Transverse colon (tissue), 4 donors: ENCODE results near the gene WSCD2.

Experiments used
- EP300 ChIP-seq: sonication (generic); formaldehyde crosslinking; IDR thresholded peaks from one replicate; pipeline ENCODE4 v1.6.1; 2017; ENCODE audit warnings: antibody characterized with exemption, low read depth
- POLR2A ChIP-seq: fragments of 450-650 bp; IDR thresholded peaks from one replicate; pipeline ENCODE4 v1.6.1; 2016; ENCODE audit warnings: antibody characterized with exemption, mild to moderate bottlenecking, moderate library complexity
- POLR2AphosphoS5 ChIP-seq, 3 donors: sonication (generic); formaldehyde crosslinking; IDR thresholded peaks; one replicate each; pipeline ENCODE4 v1.6.1; 2016; ENCODE audit warnings: antibody characterized with exemption in 3 of 3
- TF ChIP-seq, protein P1 (sequence below), 5 experiments: fragments of 200-600 bp in 3 of 5; fragments of 450-650 bp in 2 of 5; sonication (generic) in 3 of 5; IDR thresholded peaks; 1 replicate in 2 of 5; 2 replicates in 3 of 5; pipeline ENCODE4 v1.5.1; 2016 to 2017; ENCODE audit warnings: antibody characterized with exemption in 5 of 5, inconsistent platforms in 3 of 5, mild to moderate bottlenecking in 2 of 5, moderate library complexity in 1 of 5

DNA sequence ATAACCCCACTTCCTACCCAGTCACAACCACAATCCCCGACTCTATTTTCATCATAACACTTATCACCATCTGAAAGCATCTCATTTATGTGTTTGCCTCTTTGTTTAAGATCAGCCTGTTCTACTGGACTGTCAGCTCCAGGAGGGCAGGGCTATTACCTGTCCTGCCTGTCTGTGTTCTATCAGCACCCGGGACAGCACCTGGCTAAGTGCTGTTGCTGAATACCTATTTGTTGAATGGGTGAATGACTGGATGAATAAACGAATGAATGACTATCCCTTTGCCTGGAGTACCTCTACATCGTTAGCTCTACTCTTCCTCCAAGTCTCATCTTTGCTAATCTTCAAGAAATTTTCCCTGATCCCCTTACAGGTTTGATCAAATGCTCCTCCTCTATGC, 69.0 kb downstream of the WSCD2 start:
- TF ChIP-seq, protein P1, sequence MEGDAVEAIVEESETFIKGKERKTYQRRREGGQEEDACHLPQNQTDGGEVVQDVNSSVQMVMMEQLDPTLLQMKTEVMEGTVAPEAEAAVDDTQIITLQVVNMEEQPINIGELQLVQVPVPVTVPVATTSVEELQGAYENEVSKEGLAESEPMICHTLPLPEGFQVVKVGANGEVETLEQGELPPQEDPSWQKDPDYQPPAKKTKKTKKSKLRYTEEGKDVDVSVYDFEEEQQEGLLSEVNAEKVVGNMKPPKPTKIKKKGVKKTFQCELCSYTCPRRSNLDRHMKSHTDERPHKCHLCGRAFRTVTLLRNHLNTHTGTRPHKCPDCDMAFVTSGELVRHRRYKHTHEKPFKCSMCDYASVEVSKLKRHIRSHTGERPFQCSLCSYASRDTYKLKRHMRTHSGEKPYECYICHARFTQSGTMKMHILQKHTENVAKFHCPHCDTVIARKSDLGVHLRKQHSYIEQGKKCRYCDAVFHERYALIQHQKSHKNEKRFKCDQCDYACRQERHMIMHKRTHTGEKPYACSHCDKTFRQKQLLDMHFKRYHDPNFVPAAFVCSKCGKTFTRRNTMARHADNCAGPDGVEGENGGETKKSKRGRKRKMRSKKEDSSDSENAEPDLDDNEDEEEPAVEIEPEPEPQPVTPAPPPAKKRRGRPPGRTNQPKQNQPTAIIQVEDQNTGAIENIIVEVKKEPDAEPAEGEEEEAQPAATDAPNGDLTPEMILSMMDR (IDR thresholded peaks at IDR 0.05) = no peak
- TF ChIP-seq POLR2AphosphoS5 (IDR thresholded peaks at IDR 0.05) (no peak), POLR2A (no peak), EP300 (no peak)
